ENCODE data around the gene CIB1. TPM values are rescaled to one million over a fixed set of nuclear protein-coding genes. Genes with fewer than 3 reads are reported as not detected.

CIB1 gene
- polyA plus RNA-seq, 4 donors, result 107 to 360 (median 288) TPM

GRCh38 chr15:90184786-90185704 is 48.7 kb downstream of the CIB1 start:
- peaks cover 0 to 24% (median 9%) of the 10 kb centered on the region in 3 donors for H3K4me1 ChIP-seq (ENCODE audit: control insufficient read depth in 3 of 3, insufficient read depth in 2 of 3, low read depth in 1 of 3, low read length in 2 of 3)
- peaks cover 0 to 10% (median 0%) of the 10 kb centered on the region in 3 donors for H3K36me3 ChIP-seq (ENCODE audit: control insufficient read depth in 3 of 3, insufficient read depth in 2 of 3, low read depth in 1 of 3, low read length in 3 of 3)
- no peaks in the 10 kb centered on the region for H3K9me3 ChIP-seq (ENCODE audit: control insufficient read depth in 2 of 2, insufficient read depth in 1 of 2, low read depth in 1 of 2, low read length in 1 of 2)
- FAIRE-seq (no peak), DNase-seq (peak; percentile 76 to 91)
- H3K27ac ChIP-seq (ENCODE audit: low read depth in 1 of 3, low read length in 2 of 3), result peak overlapping the region; percentile 88 to 100 (median 97)
- peak overlapping the region; percentile 49 to 97 (median 95) for H3K4me3 ChIP-seq (ENCODE audit: low read depth in 1 of 3, low read length in 3 of 3)
- no peaks in the 10 kb centered on the region for H3K27me3 ChIP-seq (ENCODE audit: control insufficient read depth in 3 of 3, insufficient read depth in 3 of 3, low read length in 3 of 3)
- 1 to 4% (median 4%) methylated on average over 37 to 67 of the region's 67 CpGs for WGBS, 3 donors

- FAIRE-seq (no peak), DNase-seq (peak; percentile 93 to 97)
- WGBS, 3 donors, result 4 to 18% (median 15%) methylated on average over 21 to 27 of the region's 27 CpGs
- peak overlapping the region; percentile 49 to 97 (median 95) for H3K4me3 ChIP-seq (ENCODE audit: low read depth in 1 of 3, low read length in 3 of 3)
- H3K36me3 ChIP-seq (ENCODE audit: control insufficient read depth in 3 of 3, insufficient read depth in 2 of 3, low read depth in 1 of 3, low read length in 3 of 3), result peaks cover 0 to 6% (median 0%) of the 10 kb centered on the region in 3 donors
- peak overlapping the region; percentile 88 to 100 (median 97) for H3K27ac ChIP-seq (ENCODE audit: low read depth in 1 of 3, low read length in 2 of 3)
- H3K27me3 ChIP-seq (ENCODE audit: control insufficient read depth in 3 of 3, insufficient read depth in 3 of 3, low read length in 3 of 3), result no peaks in the 10 kb centered on the region
- H3K9me3 ChIP-seq (ENCODE audit: control insufficient read depth in 2 of 2, insufficient read depth in 1 of 2, low read depth in 1 of 2, low read length in 1 of 2), result no peaks in the 10 kb centered on the region
- H3K4me1 ChIP-seq (ENCODE audit: control insufficient read depth in 3 of 3, insufficient read depth in 2 of 3, low read depth in 1 of 3, low read length in 2 of 3), result peaks cover 0 to 19% (median 3%) of the 10 kb centered on the region in 3 donors
Measured at GRCh38 chr15:90184119-90184785, 49.5 kb downstream of the CIB1 start.

- FAIRE-seq (no peak), DNase-seq (no peak)
- no peaks in the 10 kb centered on the region for H3K27me3 ChIP-seq (ENCODE audit: control insufficient read depth in 3 of 3, insufficient read depth in 3 of 3, low read length in 3 of 3)
- peaks cover 0 to 16% (median 0%) of the 10 kb centered on the region in 3 donors for H3K4me1 ChIP-seq (ENCODE audit: control insufficient read depth in 3 of 3, insufficient read depth in 2 of 3, low read depth in 1 of 3, low read length in 2 of 3)
- WGBS, 3 donors, result 51 to 62% (median 62%) methylated on average over 2 of the region's 2 CpGs
- no peak overlapping the region for H3K4me3 ChIP-seq (ENCODE audit: low read depth in 1 of 3, low read length in 3 of 3)
- H3K36me3 ChIP-seq (ENCODE audit: control insufficient read depth in 3 of 3, insufficient read depth in 2 of 3, low read depth in 1 of 3, low read length in 3 of 3), result peaks cover 0 to 6% (median 0%) of the 10 kb centered on the region in 3 donors
- no peak overlapping the region for H3K27ac ChIP-seq (ENCODE audit: low read depth in 1 of 3, low read length in 2 of 3)
- H3K9me3 ChIP-seq (ENCODE audit: control insufficient read depth in 2 of 2, insufficient read depth in 1 of 2, low read depth in 1 of 2, low read length in 1 of 2), result no peaks in the 10 kb centered on the region
Measured at GRCh38 chr15:90181776-90182175, 52.0 kb downstream of the CIB1 start.

Other genes with a start within 250 kb of the CIB1 start
- gene ZNF710, start 232.6 kb downstream of the CIB1 start, polyA plus RNA-seq, result 10 to 100 TPM; 10.3 to 26.4 (median 18.8) TPM
- 100 to 1,000 TPM in 2 of 4 donors, 10 to 100 TPM in 2; 26.8 to 285 (median 95.8) TPM for gene IDH2, start 131.5 kb downstream of the CIB1 start, polyA plus RNA-seq
- 10 to 100 TPM; 26.2 to 47.2 (median 34.8) TPM for gene SEMA4B, start 32.6 kb downstream of the CIB1 start, polyA plus RNA-seq
- gene GDPGP1, start 268 bp upstream of the CIB1 start, polyA plus RNA-seq, result 1 to 10 TPM; 4.9 to 8.6 (median 6.6) TPM
- gene TTLL13, start 15.6 kb upstream of the CIB1 start, polyA plus RNA-seq, result under 1 TPM in 3 of 4 donors, not detected in 1; 0.07 to 0.45 (median 0.27) TPM
- gene NGRN, start 31.7 kb upstream of the CIB1 start, polyA plus RNA-seq, result 10 to 100 TPM; 41.4 to 69.8 (median 49.9) TPM
- 1 to 10 TPM in 3 of 4 donors, under 1 TPM in 1; 0.89 to 6.7 (median 1.7) TPM for gene ZNF774, start 118.3 kb upstream of the CIB1 start, polyA plus RNA-seq
- 10 to 100 TPM; 54.3 to 91.2 (median 69.8) TPM for gene IQGAP1, start 154.3 kb upstream of the CIB1 start, polyA plus RNA-seq